ENCODE measurements around the gene ORM2.

ORM2 gene

GRCh38 chr9:114294664-114295063 is 35.0 kb upstream of the ORM2 start:
- Histone ChIP-seq H3K27ac (ENCODE audit: insufficient read depth, low read length, poor library complexity, severe bottlenecking) (no peak overlapping the region), H3K36me3 (ENCODE audit: control insufficient read depth, insufficient read depth, low read length) (no peaks in the 10 kb centered on the region), H3K4me1 (ENCODE audit: control insufficient read depth, insufficient read depth, low read length, poor library complexity, severe bottlenecking) (no peaks in the 10 kb centered on the region), H3K9me3 (ENCODE audit: control insufficient read depth, low read length) (no peaks in the 10 kb centered on the region), H3K4me3 (ENCODE audit: insufficient read depth, low read depth, low read length, poor library complexity, severe bottlenecking) (no peak overlapping the region), H3K27me3 (replicated peaks; ENCODE audit: control insufficient read depth, insufficient read depth, low read length, poor library complexity, severe bottlenecking) (no peaks in the 10 kb centered on the region)
- DNase-seq = no peak

- no peak overlapping the region for H3K4me3 ChIP-seq (ENCODE audit: insufficient read depth, low read depth, low read length, poor library complexity, severe bottlenecking)
- H3K36me3 ChIP-seq (ENCODE audit: control insufficient read depth, insufficient read depth, low read length) = no peaks in the 10 kb centered on the region
- H3K27me3 ChIP-seq (replicated peaks; ENCODE audit: control insufficient read depth, insufficient read depth, low read length, poor library complexity, severe bottlenecking) = no peaks in the 10 kb centered on the region
- H3K9me3 ChIP-seq (ENCODE audit: control insufficient read depth, low read length) = no peaks in the 10 kb centered on the region
- no peak for DNase-seq
- H3K27ac ChIP-seq (ENCODE audit: insufficient read depth, low read length, poor library complexity, severe bottlenecking) = no peak overlapping the region
- H3K4me1 ChIP-seq (ENCODE audit: control insufficient read depth, insufficient read depth, low read length, poor library complexity, severe bottlenecking) = no peaks in the 10 kb centered on the region
Observed at GRCh38 chr9:114296338-114296737, 33.3 kb upstream of the ORM2 start.

- DNase-seq = no peak
- Histone ChIP-seq H3K9me3 (ENCODE audit: control insufficient read depth, low read length) (no peaks in the 10 kb centered on the region), H3K4me1 (ENCODE audit: control insufficient read depth, insufficient read depth, low read length, poor library complexity, severe bottlenecking) (no peaks in the 10 kb centered on the region), H3K27ac (ENCODE audit: insufficient read depth, low read length, poor library complexity, severe bottlenecking) (no peak overlapping the region), H3K27me3 (replicated peaks; ENCODE audit: control insufficient read depth, insufficient read depth, low read length, poor library complexity, severe bottlenecking) (no peaks in the 10 kb centered on the region), H3K4me3 (ENCODE audit: insufficient read depth, low read depth, low read length, poor library complexity, severe bottlenecking) (no peak overlapping the region), H3K36me3 (ENCODE audit: control insufficient read depth, insufficient read depth, low read length) (no peaks in the 10 kb centered on the region)
Observed at GRCh38 chr9:114299286-114300152, 30.1 kb upstream of the ORM2 start.

- no peaks in the 10 kb centered on the region for H3K36me3 ChIP-seq (ENCODE audit: control insufficient read depth, insufficient read depth, low read length)
- no peak overlapping the region for H3K27ac ChIP-seq (ENCODE audit: insufficient read depth, low read length, poor library complexity, severe bottlenecking)
- H3K4me3 ChIP-seq (ENCODE audit: insufficient read depth, low read depth, low read length, poor library complexity, severe bottlenecking) = no peak overlapping the region
- H3K27me3 ChIP-seq (replicated peaks; ENCODE audit: control insufficient read depth, insufficient read depth, low read length, poor library complexity, severe bottlenecking) = no peaks in the 10 kb centered on the region
- no peaks in the 10 kb centered on the region for H3K4me1 ChIP-seq (ENCODE audit: control insufficient read depth, insufficient read depth, low read length, poor library complexity, severe bottlenecking)
- DNase-seq = no peak
- H3K9me3 ChIP-seq (ENCODE audit: control insufficient read depth, low read length) = no peaks in the 10 kb centered on the region
Observed at GRCh38 chr9:114300153-114300845, 29.4 kb upstream of the ORM2 start.

GRCh38 chr9:114300846-114301797 is 28.5 kb upstream of the ORM2 start:
- peaks cover 4% of the 10 kb centered on the region for H3K4me1 ChIP-seq (ENCODE audit: control insufficient read depth, insufficient read depth, low read length, poor library complexity, severe bottlenecking)
- H3K27ac ChIP-seq (ENCODE audit: insufficient read depth, low read length, poor library complexity, severe bottlenecking) = no peak overlapping the region
- H3K4me3 ChIP-seq (ENCODE audit: insufficient read depth, low read depth, low read length, poor library complexity, severe bottlenecking) = no peak overlapping the region
- H3K36me3 ChIP-seq (ENCODE audit: control insufficient read depth, insufficient read depth, low read length) = no peaks in the 10 kb centered on the region
- H3K27me3 ChIP-seq (replicated peaks; ENCODE audit: control insufficient read depth, insufficient read depth, low read length, poor library complexity, severe bottlenecking) = no peaks in the 10 kb centered on the region
- H3K9me3 ChIP-seq (ENCODE audit: control insufficient read depth, low read length) = no peaks in the 10 kb centered on the region
- no peak for DNase-seq

GRCh38 chr9:114301798-114302565 is 27.7 kb upstream of the ORM2 start:
- Histone ChIP-seq H3K4me1 (ENCODE audit: control insufficient read depth, insufficient read depth, low read length, poor library complexity, severe bottlenecking) (peaks cover 4% of the 10 kb centered on the region), H3K27me3 (replicated peaks; ENCODE audit: control insufficient read depth, insufficient read depth, low read length, poor library complexity, severe bottlenecking) (no peaks in the 10 kb centered on the region), H3K27ac (ENCODE audit: insufficient read depth, low read length, poor library complexity, severe bottlenecking) (no peak overlapping the region), H3K4me3 (ENCODE audit: insufficient read depth, low read depth, low read length, poor library complexity, severe bottlenecking) (no peak overlapping the region), H3K36me3 (ENCODE audit: control insufficient read depth, insufficient read depth, low read length) (no peaks in the 10 kb centered on the region), H3K9me3 (ENCODE audit: control insufficient read depth, low read length) (no peaks in the 10 kb centered on the region)
- DNase-seq = no peak

- no peak overlapping the region for H3K4me3 ChIP-seq (ENCODE audit: insufficient read depth, low read depth, low read length, poor library complexity, severe bottlenecking)
- no peak for DNase-seq
- no peaks in the 10 kb centered on the region for H3K27me3 ChIP-seq (replicated peaks; ENCODE audit: control insufficient read depth, insufficient read depth, low read length, poor library complexity, severe bottlenecking)
- H3K4me1 ChIP-seq (ENCODE audit: control insufficient read depth, insufficient read depth, low read length, poor library complexity, severe bottlenecking) = peaks cover 4% of the 10 kb centered on the region
- no peaks in the 10 kb centered on the region for H3K36me3 ChIP-seq (ENCODE audit: control insufficient read depth, insufficient read depth, low read length)
- no peak overlapping the region for H3K27ac ChIP-seq (ENCODE audit: insufficient read depth, low read length, poor library complexity, severe bottlenecking)
- H3K9me3 ChIP-seq (ENCODE audit: control insufficient read depth, low read length) = no peaks in the 10 kb centered on the region
Observed at GRCh38 chr9:114302727-114303126, 26.9 kb upstream of the ORM2 start.

GRCh38 chr9:114303571-114303970 is 26.1 kb upstream of the ORM2 start:
- no peaks in the 10 kb centered on the region for H3K36me3 ChIP-seq (ENCODE audit: control insufficient read depth, insufficient read depth, low read length)
- H3K4me3 ChIP-seq (ENCODE audit: insufficient read depth, low read depth, low read length, poor library complexity, severe bottlenecking) = no peak overlapping the region
- H3K4me1 ChIP-seq (ENCODE audit: control insufficient read depth, insufficient read depth, low read length, poor library complexity, severe bottlenecking) = peaks cover 4% of the 10 kb centered on the region
- H3K27me3 ChIP-seq (replicated peaks; ENCODE audit: control insufficient read depth, insufficient read depth, low read length, poor library complexity, severe bottlenecking) = no peaks in the 10 kb centered on the region
- no peaks in the 10 kb centered on the region for H3K9me3 ChIP-seq (ENCODE audit: control insufficient read depth, low read length)
- no peak for DNase-seq
- H3K27ac ChIP-seq (ENCODE audit: insufficient read depth, low read length, poor library complexity, severe bottlenecking) = no peak overlapping the region

- no peak overlapping the region for H3K4me3 ChIP-seq (ENCODE audit: insufficient read depth, low read depth, low read length, poor library complexity, severe bottlenecking)
- H3K9me3 ChIP-seq (ENCODE audit: control insufficient read depth, low read length) = no peaks in the 10 kb centered on the region
- H3K27me3 ChIP-seq (replicated peaks; ENCODE audit: control insufficient read depth, insufficient read depth, low read length, poor library complexity, severe bottlenecking) = no peaks in the 10 kb centered on the region
- DNase-seq = no peak
- peaks cover 4% of the 10 kb centered on the region for H3K4me1 ChIP-seq (ENCODE audit: control insufficient read depth, insufficient read depth, low read length, poor library complexity, severe bottlenecking)
- no peak overlapping the region for H3K27ac ChIP-seq (ENCODE audit: insufficient read depth, low read length, poor library complexity, severe bottlenecking)
- H3K36me3 ChIP-seq (ENCODE audit: control insufficient read depth, insufficient read depth, low read length) = no peaks in the 10 kb centered on the region
Observed at GRCh38 chr9:114303977-114304376, 25.7 kb upstream of the ORM2 start.
